ENCODE results near the gene TAS2R8. TPM values are rescaled to one million over a fixed set of nuclear protein-coding genes. Genes with fewer than 3 reads are reported as not detected.

The TAS2R8 gene
- total RNA-seq, 1 experiment from 2014 or later: not detected

DNA sequence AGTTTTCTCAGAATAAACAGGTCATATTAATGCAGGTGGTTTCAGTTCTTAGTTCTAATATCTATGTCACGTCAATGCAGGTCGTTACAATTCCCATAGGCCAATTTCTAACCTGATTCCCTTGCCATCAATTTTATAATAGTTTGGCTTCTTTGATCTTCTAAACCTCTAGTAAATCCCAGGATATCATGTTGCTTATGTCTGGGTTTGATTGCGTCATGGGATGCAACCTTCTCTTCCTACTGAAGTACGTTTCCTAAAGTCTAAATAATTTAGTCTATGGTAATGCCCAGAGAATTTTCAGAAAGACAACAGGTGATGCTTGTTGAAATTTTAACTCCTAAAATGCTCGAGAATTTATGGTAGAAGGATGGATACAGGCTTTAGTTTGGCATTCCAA is 23.8 kb downstream of the TAS2R8 start:
- no TSS peak for BruUV-seq (replicated peaks)

DNA sequence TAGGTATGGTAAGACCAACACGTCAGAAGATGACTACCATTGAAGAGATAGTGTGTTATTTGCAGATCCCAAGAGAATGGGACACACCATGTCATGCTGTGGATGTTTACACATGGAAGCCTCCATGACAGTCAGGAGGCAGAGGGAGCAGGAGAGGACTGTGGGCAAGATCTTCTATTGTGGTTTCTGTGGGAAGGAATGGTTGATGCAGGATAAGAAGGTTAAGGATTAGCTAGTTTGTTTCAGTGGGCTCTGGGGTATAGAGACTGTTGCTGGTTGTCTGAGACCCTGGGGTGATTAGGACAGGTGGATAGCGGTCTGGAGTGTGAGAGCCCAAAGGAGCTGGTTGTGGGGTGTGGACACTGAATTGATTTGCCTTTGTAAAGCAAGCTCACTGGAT is 28.0 kb downstream of the TAS2R8 start:
- H3F3A ChIP-seq (ENCODE audit: insufficient read depth, low read depth): no peaks in the 10 kb centered on the region
- no peak overlapping the region for H2AFZ ChIP-seq
- H3K4me1 ChIP-seq (replicated peaks; ENCODE audit: insufficient read depth): no peaks in the 10 kb centered on the region
- H3K9me3 ChIP-seq (ENCODE audit: insufficient read depth, low read depth): no peaks in the 10 kb centered on the region
- DNase-seq: no peak
- H3K27ac ChIP-seq: no peak overlapping the region
- ChIA-PET CTCF (no interaction called here), POLR2A (ENCODE audit: unreplicated experiment) (interaction anchor here (0.6 kb wide), 1 partner anchor 392 kb away, joined by 5 read pairs; no protein-coding TSS in a partner anchor)
- TF ChIP-seq EZH2 (IDR thresholded peaks at IDR 0.05; ENCODE audit: low read depth): no peak
- TF ChIP-seq, protein P1, sequence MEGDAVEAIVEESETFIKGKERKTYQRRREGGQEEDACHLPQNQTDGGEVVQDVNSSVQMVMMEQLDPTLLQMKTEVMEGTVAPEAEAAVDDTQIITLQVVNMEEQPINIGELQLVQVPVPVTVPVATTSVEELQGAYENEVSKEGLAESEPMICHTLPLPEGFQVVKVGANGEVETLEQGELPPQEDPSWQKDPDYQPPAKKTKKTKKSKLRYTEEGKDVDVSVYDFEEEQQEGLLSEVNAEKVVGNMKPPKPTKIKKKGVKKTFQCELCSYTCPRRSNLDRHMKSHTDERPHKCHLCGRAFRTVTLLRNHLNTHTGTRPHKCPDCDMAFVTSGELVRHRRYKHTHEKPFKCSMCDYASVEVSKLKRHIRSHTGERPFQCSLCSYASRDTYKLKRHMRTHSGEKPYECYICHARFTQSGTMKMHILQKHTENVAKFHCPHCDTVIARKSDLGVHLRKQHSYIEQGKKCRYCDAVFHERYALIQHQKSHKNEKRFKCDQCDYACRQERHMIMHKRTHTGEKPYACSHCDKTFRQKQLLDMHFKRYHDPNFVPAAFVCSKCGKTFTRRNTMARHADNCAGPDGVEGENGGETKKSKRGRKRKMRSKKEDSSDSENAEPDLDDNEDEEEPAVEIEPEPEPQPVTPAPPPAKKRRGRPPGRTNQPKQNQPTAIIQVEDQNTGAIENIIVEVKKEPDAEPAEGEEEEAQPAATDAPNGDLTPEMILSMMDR (conservative IDR thresholded peaks at IDR 0.05): no peak
- H3K79me2 ChIP-seq (ENCODE audit: low read depth): no peaks in the 10 kb centered on the region
- H3K4me2 ChIP-seq: no peak overlapping the region
- no peak overlapping the region for H3K4me3 ChIP-seq
- no peaks in the 10 kb centered on the region for H4K20me1 ChIP-seq (ENCODE audit: insufficient read depth)
- H3K9me2 ChIP-seq (ENCODE audit: insufficient read depth): no peaks in the 10 kb centered on the region
- no peaks in the 10 kb centered on the region for H3K27me3 ChIP-seq (ENCODE audit: insufficient read depth, low read depth)
- BruUV-seq (replicated peaks): no TSS peak
- no peaks in the 10 kb centered on the region for H3K36me3 ChIP-seq (ENCODE audit: low read depth)
- intact Hi-C loops (cut with micrococcal nuclease; ENCODE audit: unreplicated experiment): no loop called here

More for the DNA sequence above, 23.8 kb downstream of the TAS2R8 start:
- DNase-seq: no peak
- Histone ChIP-seq H3K9me3 (ENCODE audit: insufficient read depth, low read depth) (no peaks in the 10 kb centered on the region; the same call in 1 of the 2 replicates), H3K79me2 (ENCODE audit: low read depth) (no peaks in the 10 kb centered on the region), H3K9me2 (ENCODE audit: insufficient read depth) (0 out of 2 replicates have a peak, but pooled peaks cover 3% of the 10 kb centered on the region), H3F3A (ENCODE audit: insufficient read depth, low read depth) (no peaks in the 10 kb centered on the region), H3K27me3 (ENCODE audit: insufficient read depth, low read depth) (no peaks in the 10 kb centered on the region), H3K4me2 (no peak overlapping the region), H4K20me1 (ENCODE audit: insufficient read depth) (no peaks in the 10 kb centered on the region), H3K4me1 (replicated peaks; ENCODE audit: insufficient read depth) (no peaks in the 10 kb centered on the region), H2AFZ (no peak overlapping the region), H3K4me3 (no peak overlapping the region), H3K27ac (no peak overlapping the region), H3K36me3 (ENCODE audit: low read depth) (no peaks in the 10 kb centered on the region)
- TF ChIP-seq, protein P1 (conservative IDR thresholded peaks at IDR 0.05): no peak
- no peak for TF ChIP-seq EZH2 (IDR thresholded peaks at IDR 0.05; ENCODE audit: low read depth)
- CTCF ChIA-PET: no interaction called here
- POLR2A ChIA-PET (ENCODE audit: unreplicated experiment): no interaction called here
- intact Hi-C loops (cut with micrococcal nuclease; ENCODE audit: unreplicated experiment): no loop called here

DNA sequence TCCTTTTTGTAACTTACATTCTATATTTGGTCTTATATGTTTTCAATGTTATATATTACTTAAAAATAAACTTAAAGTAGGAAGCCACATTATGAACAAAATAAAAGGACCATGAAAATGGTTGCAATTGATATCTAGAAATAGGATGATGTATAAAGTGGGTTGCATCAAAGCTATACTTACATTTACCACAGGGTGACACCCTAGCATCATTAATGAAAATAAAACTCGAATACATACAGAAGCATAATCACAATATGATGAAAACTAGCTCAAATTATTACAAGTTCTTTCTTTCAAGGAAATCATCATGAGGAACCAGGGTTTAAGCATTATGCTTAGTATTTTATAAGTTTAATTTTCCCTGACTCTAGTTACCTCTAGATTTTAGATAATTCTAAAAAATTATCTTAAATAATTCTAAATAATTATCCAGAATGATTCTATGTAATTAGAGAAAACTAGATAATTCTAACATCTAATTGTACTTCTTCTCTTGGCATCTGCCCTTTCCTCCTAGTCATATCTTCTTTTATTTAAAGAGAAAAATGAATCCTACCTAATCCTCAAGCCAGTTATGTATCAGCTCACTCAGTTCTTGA is 35.9 kb downstream of the TAS2R8 start:
- Histone ChIP-seq H2AFZ (no peak overlapping the region), H3K27ac (no peak overlapping the region), H3K36me3 (ENCODE audit: low read depth) (no peaks in the 10 kb centered on the region), H3K79me2 (ENCODE audit: low read depth) (no peaks in the 10 kb centered on the region), H3K9me3 (ENCODE audit: insufficient read depth, low read depth) (no peaks in the 10 kb centered on the region), H3K9me2 (ENCODE audit: insufficient read depth) (no peaks in the 10 kb centered on the region), H3K27me3 (ENCODE audit: insufficient read depth, low read depth) (peaks cover 20% of the 10 kb centered on the region; the same call in 1 of the 2 replicates), H3K4me3 (no peak overlapping the region), H3F3A (ENCODE audit: insufficient read depth, low read depth) (no peaks in the 10 kb centered on the region), H3K4me2 (no peak overlapping the region), H3K4me1 (replicated peaks; ENCODE audit: insufficient read depth) (no peaks in the 10 kb centered on the region), H4K20me1 (ENCODE audit: insufficient read depth) (no peaks in the 10 kb centered on the region)
- no TSS peak for BruUV-seq (replicated peaks)
- POLR2A ChIA-PET (ENCODE audit: unreplicated experiment): interaction anchor here (0.6 kb wide), 2 partner anchors 422 to 1515 kb away, joined by 3 read pairs; no protein-coding TSS in a partner anchor
- intact Hi-C loops (cut with micrococcal nuclease; ENCODE audit: unreplicated experiment): loop anchor here (1.0 to 2.0 kb wide), 3 partner anchors 428 to 1934 kb away; no protein-coding TSS in a partner anchor
- TF ChIP-seq EZH2 (IDR thresholded peaks at IDR 0.05; ENCODE audit: low read depth): no peak
- TF ChIP-seq, protein P1 (conservative IDR thresholded peaks at IDR 0.05): peak; percentile 85
- DNase-seq: no peak
- CTCF ChIA-PET: interaction anchor here (0.5 to 2.0 kb wide), 8 partner anchors 428 to 1265 kb away, joined by 3 to 18 read pairs (median 4); no protein-coding TSS in a partner anchor
